ENCODE data around the gene DHRSX.

DNA sequence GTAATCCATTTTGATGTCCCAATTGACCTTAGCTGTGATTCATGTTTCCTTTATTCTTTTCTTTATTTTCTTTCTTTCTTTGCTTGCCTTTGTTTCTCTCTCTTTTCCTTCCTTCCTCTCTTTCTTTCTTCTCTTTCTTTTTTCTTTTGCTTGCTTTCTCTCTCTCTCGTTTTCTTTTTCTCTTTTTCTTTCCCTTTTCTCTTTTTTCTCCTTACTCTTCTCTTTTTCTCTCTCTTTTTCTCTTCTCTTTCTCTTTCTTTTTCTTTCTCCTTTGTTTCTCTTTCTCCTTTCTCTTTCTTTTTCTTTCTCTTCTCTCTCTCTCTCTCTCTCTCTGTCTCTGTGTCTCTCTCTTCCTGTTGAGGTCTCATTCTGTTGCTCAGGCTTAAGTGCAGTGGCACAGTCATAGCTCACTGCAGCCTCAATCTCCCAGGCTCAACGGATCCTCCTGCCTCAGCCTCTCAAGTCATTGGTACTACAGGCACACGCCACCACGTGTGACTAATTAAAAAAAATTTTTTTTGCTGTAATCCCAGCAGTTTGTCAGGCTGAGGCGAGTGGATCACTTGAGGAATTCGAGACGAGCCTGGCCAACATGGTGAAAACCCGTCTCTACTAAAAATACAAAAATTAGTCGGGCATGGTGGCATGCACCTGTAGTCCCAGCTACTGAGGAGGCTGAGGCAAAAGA is 8.0 kb upstream of the DHRSX start:
- TF ChIP-seq, protein P1, sequence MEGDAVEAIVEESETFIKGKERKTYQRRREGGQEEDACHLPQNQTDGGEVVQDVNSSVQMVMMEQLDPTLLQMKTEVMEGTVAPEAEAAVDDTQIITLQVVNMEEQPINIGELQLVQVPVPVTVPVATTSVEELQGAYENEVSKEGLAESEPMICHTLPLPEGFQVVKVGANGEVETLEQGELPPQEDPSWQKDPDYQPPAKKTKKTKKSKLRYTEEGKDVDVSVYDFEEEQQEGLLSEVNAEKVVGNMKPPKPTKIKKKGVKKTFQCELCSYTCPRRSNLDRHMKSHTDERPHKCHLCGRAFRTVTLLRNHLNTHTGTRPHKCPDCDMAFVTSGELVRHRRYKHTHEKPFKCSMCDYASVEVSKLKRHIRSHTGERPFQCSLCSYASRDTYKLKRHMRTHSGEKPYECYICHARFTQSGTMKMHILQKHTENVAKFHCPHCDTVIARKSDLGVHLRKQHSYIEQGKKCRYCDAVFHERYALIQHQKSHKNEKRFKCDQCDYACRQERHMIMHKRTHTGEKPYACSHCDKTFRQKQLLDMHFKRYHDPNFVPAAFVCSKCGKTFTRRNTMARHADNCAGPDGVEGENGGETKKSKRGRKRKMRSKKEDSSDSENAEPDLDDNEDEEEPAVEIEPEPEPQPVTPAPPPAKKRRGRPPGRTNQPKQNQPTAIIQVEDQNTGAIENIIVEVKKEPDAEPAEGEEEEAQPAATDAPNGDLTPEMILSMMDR (IDR thresholded peaks at IDR 0.05): no peak
- no peak for TF ChIP-seq POLR2A (IDR thresholded peaks at IDR 0.05)
- no peak for TF ChIP-seq POLR2AphosphoS5 (IDR thresholded peaks at IDR 0.05)
- no peak for TF ChIP-seq EP300 (IDR thresholded peaks at IDR 0.05)
